HepG2 (cell line): Measurements from ENCODE around the gene RASL12. TPM values are rescaled to one million over a fixed set of nuclear protein-coding genes. Genes with fewer than 3 reads are reported as not detected.

Experiments used
- ASH2L ChIP-seq: fragments of 300-600, 200-600 bp; sonication (generic); IDR thresholded peaks from 2 replicates; pipeline ENCODE4 v1.7.0; 2017; ENCODE audit warnings: low read depth, mild to moderate bottlenecking, moderate library complexity, mixed read lengths, low read length; ENCODE audit not compliant: insufficient read length
- ETV6 ChIP-seq: sonication (generic); formaldehyde crosslinking; conservative IDR thresholded peaks from 2 replicates; pipeline ENCODE4 v1.4.0; 2020; ENCODE audit warnings: missing genetic modification reagents
- FOXK1 ChIP-seq: sonication (generic); formaldehyde crosslinking; IDR thresholded peaks from 2 replicates; pipeline ENCODE4 v1.4.0; 2020; ENCODE audit warnings: low read depth, missing genetic modification reagents, borderline replicate concordance
- FOXM1 ChIP-seq: sonication (generic); formaldehyde crosslinking; IDR thresholded peaks from 2 replicates; pipeline ENCODE4 v1.5.0; 2020; ENCODE audit warnings: missing genetic modification reagents
- GLI4 ChIP-seq: sonication (generic); formaldehyde crosslinking; IDR thresholded peaks from 2 replicates; pipeline ENCODE4 v1.5.1; 2020; ENCODE audit warnings: missing genetic modification reagents, mild to moderate bottlenecking, moderate library complexity, borderline replicate concordance
- NONO ChIP-seq, 2 experiments: fragments of 450-650 bp in 1 of 2; sonication (generic) in 1 of 2; formaldehyde crosslinking in 1 of 2; IDR thresholded peaks in 1 of 2; conservative IDR thresholded peaks in 1 of 2; 2 replicates each; pipeline versions ENCODE4 v1.6.1 to v1.8.0; 2017 to 2022; ENCODE audit warnings: mild to moderate bottlenecking in 1 of 2, missing genetic modification reagents in 1 of 2, moderate library complexity in 1 of 2
- ONECUT2 ChIP-seq: sonication (generic); formaldehyde crosslinking; IDR thresholded peaks from 2 replicates; pipeline ENCODE4 v1.4.0; 2020; ENCODE audit warnings: missing genetic modification reagents
- PLRG1 ChIP-seq: fragments of 450-650 bp; conservative IDR thresholded peaks from 2 replicates; pipeline ENCODE4 v1.6.1; 2016
- POLR2A ChIP-seq, 2 experiments: IDR thresholded peaks; 2 replicates each; pipeline ENCODE4 v1.6.1; 2011; ENCODE audit warnings: low read depth in 2 of 2, low read length in 2 of 2, mild to moderate bottlenecking in 1 of 2, moderate library complexity in 1 of 2; ENCODE audit not compliant: insufficient read depth in 1 of 2
- POLR2AphosphoS2 ChIP-seq: IDR thresholded peaks from 2 replicates; pipeline ENCODE4 v1.6.1; 2011; ENCODE audit warnings: low read depth, low read length, improper control_type of control experiment
- SAFB2 ChIP-seq: sonication (generic); formaldehyde crosslinking; IDR thresholded peaks from 2 replicates; pipeline ENCODE4 v1.5.1; 2020; ENCODE audit warnings: missing genetic modification reagents, low read depth, mild to moderate bottlenecking, borderline replicate concordance
- ZBTB8A ChIP-seq: sonication (generic); formaldehyde crosslinking; IDR thresholded peaks from 2 replicates; pipeline ENCODE4 v1.4.0; 2020; ENCODE audit warnings: mild to moderate bottlenecking, low read depth, missing genetic modification reagents, borderline replicate concordance
- ZFP36L1 ChIP-seq: sonication (generic); formaldehyde crosslinking; IDR thresholded peaks from 2 replicates; pipeline ENCODE4 v1.8.0; 2022; ENCODE audit warnings: mild to moderate bottlenecking, missing genetic modification reagents, moderate library complexity
- ZFP41 ChIP-seq: sonication (generic); formaldehyde crosslinking; IDR thresholded peaks from 2 replicates; pipeline ENCODE4 v1.4.0; 2020; ENCODE audit warnings: mild to moderate bottlenecking, missing genetic modification reagents, borderline replicate concordance
- ZNF207 ChIP-seq: fragments of 450-650 bp; IDR thresholded peaks from 2 replicates; pipeline ENCODE4 v1.6.1; 2016; ENCODE audit warnings: antibody characterized with exemption, borderline replicate concordance
- ZNF431 ChIP-seq: sonication (generic); formaldehyde crosslinking; IDR thresholded peaks from 2 replicates; pipeline ENCODE4 v1.9.0; 2022; ENCODE audit warnings: missing genetic modification reagents, low read depth, mild to moderate bottlenecking, borderline replicate concordance
- ZNF432 ChIP-seq: sonication (generic); formaldehyde crosslinking; IDR thresholded peaks from 2 replicates; pipeline ENCODE4 v1.5.0; 2020; ENCODE audit warnings: missing genetic modification reagents, mild to moderate bottlenecking, borderline replicate concordance
- ZNF441 ChIP-seq: sonication (generic); formaldehyde crosslinking; IDR thresholded peaks from 2 replicates; pipeline ENCODE4 v1.7.0; 2021; ENCODE audit warnings: missing genetic modification reagents, borderline replicate concordance
- ZNF451 ChIP-seq: sonication (generic); formaldehyde crosslinking; IDR thresholded peaks from 2 replicates; pipeline ENCODE4 v1.5.0; 2020; ENCODE audit warnings: mild to moderate bottlenecking, missing genetic modification reagents
- ZNF670 ChIP-seq: sonication (generic); formaldehyde crosslinking; IDR thresholded peaks from 2 replicates; pipeline ENCODE4 v1.8.0; 2022; ENCODE audit warnings: mild to moderate bottlenecking, missing genetic modification reagents, borderline replicate concordance
- ZNF879 ChIP-seq: sonication (generic); formaldehyde crosslinking; IDR thresholded peaks from 2 replicates; pipeline ENCODE4 v1.8.1; 2023; ENCODE audit warnings: missing genetic modification reagents
- polyA plus RNA-seq, 8 experiments: library from polyadenylated mRNA; depleted of rRNA in 3 of 8; stranded (reverse) in 7 of 8; unstranded in 1 of 8; fragments of >200 nt; fragmentation: Illumina TruSeq in 4 of 8; extraction: Trizol in 4 of 8; gene quantifications; 2 replicates each; pipeline versions ENCODE4 v1.2.1 to v1.2.3, GENCODE V29; 2011 to 2016; ENCODE audit warnings: low read depth in 4 of 8, missing spikeins in 1 of 8, mixed read lengths in 1 of 8; ENCODE audit not compliant: insufficient read depth in 1 of 8
- total RNA-seq, 5 experiments: library from RNA; depleted of rRNA; stranded (reverse); fragments of >200 nt; fragmentation: Illumina TruSeq; extraction: Trizol; gene quantifications; 2 replicates each; pipeline ENCODE4 v1.2.3, GENCODE V29; 2016; ENCODE audit warnings: low read depth in 1 of 5
- TF ChIP-seq, protein P1 (sequence below): sonication (generic); formaldehyde crosslinking; IDR thresholded peaks from 2 replicates; pipeline ENCODE4 v1.5.0; 2020; ENCODE audit warnings: missing genetic modification reagents, mild to moderate bottlenecking, borderline replicate concordance
- TF ChIP-seq, protein P2 (sequence below): sonication (generic); formaldehyde crosslinking; conservative IDR thresholded peaks from 2 replicates; pipeline ENCODE4 v1.4.0; 2020; ENCODE audit warnings: missing genetic modification reagents
- TF ChIP-seq, protein P3 (sequence below): sonication (generic); formaldehyde crosslinking; IDR thresholded peaks from 2 replicates; pipeline ENCODE4 v1.5.0; 2020; ENCODE audit warnings: missing genetic modification reagents
- TF ChIP-seq, protein P4 (sequence below): sonication (generic); formaldehyde crosslinking; IDR thresholded peaks from 2 replicates; pipeline ENCODE4 v1.5.1; 2020; ENCODE audit warnings: missing genetic modification reagents, mild to moderate bottlenecking, borderline replicate concordance

The RASL12 gene
- total and polyA plus RNA-seq, 2 of the 13 experiments (the other 11 are each of a cell fraction or from before 2014, with no cell fraction given): 0.16 to 0.55 TPM

DNA sequence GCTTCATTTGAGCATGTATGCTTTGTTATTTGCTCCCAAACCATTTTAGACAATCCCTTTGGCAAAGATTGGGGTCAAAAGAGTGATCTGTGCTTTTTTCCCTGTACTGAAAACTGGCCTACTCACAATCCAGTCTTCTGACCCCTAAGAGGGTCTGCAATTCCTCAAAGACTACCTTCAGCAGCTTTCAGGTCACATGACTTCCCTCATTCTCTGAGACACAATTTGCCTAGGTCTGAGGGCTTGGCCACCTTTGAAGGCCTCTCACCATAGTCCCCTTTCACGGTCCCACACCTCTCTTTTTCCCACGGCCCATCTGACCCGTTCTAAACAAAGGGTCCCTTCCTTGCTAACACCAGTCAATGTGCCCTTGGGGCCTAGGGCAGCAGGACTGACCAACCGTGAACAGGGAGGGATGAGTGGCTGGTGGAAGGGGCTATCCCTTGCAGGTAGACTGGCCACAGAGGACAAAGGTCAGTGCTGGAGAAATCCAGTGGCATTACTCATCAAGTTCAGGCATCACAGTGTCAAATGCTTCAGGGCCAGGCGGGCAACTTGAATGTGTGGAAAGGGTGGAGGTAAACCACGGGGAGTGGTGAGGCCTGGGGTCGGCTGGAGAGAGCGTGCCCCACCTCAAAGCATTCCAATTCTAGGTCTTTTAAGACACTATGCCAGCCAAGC lies 10.8 kb downstream of the RASL12 start (continued):
- TF ChIP-seq, protein P1, sequence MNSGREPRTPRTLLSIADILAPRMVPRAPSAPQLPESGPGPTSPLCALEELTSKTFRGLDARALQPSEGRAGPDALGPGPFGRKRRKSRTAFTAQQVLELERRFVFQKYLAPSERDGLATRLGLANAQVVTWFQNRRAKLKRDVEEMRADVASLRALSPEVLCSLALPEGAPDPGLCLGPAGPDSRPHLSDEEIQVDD: no peak
- no peak for TF ChIP-seq ZFP41 (CRISPR knock-in tag)
- TF ChIP-seq ZNF879 (CRISPR knock-in tag): no peak
- TF ChIP-seq, protein P2, sequence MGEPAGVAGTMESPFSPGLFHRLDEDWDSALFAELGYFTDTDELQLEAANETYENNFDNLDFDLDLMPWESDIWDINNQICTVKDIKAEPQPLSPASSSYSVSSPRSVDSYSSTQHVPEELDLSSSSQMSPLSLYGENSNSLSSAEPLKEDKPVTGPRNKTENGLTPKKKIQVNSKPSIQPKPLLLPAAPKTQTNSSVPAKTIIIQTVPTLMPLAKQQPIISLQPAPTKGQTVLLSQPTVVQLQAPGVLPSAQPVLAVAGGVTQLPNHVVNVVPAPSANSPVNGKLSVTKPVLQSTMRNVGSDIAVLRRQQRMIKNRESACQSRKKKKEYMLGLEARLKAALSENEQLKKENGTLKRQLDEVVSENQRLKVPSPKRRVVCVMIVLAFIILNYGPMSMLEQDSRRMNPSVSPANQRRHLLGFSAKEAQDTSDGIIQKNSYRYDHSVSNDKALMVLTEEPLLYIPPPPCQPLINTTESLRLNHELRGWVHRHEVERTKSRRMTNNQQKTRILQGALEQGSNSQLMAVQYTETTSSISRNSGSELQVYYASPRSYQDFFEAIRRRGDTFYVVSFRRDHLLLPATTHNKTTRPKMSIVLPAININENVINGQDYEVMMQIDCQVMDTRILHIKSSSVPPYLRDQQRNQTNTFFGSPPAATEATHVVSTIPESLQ (CRISPR knock-in tag): no peak
- TF ChIP-seq POLR2AphosphoS2: no peak
- TF ChIP-seq PLRG1: no peak
- TF ChIP-seq ZNF432 (CRISPR knock-in tag): no peak
- TF ChIP-seq NONO (IDR thresholded peaks at IDR 0.05): no peak
- no peak for TF ChIP-seq NONO (CRISPR knock-in tag; conservative IDR thresholded peaks at IDR 0.05)
- TF ChIP-seq FOXK1 (CRISPR knock-in tag): peak; percentile 59; the same call in 1 of the 2 replicates
- no peak for TF ChIP-seq FOXM1
- TF ChIP-seq SAFB2: no peak
- TF ChIP-seq, protein P3, sequence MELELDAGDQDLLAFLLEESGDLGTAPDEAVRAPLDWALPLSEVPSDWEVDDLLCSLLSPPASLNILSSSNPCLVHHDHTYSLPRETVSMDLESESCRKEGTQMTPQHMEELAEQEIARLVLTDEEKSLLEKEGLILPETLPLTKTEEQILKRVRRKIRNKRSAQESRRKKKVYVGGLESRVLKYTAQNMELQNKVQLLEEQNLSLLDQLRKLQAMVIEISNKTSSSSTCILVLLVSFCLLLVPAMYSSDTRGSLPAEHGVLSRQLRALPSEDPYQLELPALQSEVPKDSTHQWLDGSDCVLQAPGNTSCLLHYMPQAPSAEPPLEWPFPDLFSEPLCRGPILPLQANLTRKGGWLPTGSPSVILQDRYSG (CRISPR knock-in tag): no peak
- no peak for TF ChIP-seq ETV6
- TF ChIP-seq ZBTB8A (CRISPR knock-in tag): no peak
- TF ChIP-seq ZNF207: no peak
- TF ChIP-seq ZFP36L1 (CRISPR knock-in tag): 0 out of 2 replicates have a peak, but pooled peaks have one; percentile 62
- TF ChIP-seq GLI4 (CRISPR knock-in tag): no peak
- TF ChIP-seq, protein P4, sequence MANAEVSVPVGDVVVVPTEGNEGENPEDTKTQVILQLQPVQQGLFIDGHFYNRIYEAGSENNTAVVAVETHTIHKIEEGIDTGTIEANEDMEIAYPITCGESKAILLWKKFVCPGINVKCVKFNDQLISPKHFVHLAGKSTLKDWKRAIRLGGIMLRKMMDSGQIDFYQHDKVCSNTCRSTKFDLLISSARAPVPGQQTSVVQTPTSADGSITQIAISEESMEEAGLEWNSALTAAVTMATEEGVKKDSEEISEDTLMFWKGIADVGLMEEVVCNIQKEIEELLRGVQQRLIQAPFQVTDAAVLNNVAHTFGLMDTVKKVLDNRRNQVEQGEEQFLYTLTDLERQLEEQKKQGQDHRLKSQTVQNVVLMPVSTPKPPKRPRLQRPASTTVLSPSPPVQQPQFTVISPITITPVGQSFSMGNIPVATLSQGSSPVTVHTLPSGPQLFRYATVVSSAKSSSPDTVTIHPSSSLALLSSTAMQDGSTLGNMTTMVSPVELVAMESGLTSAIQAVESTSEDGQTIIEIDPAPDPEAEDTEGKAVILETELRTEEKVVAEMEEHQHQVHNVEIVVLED (CRISPR knock-in tag): no peak
- TF ChIP-seq ZNF670 (CRISPR knock-in tag): 0 out of 2 replicates have a peak, but pooled peaks have one; percentile 51
- TF ChIP-seq ZNF451 (CRISPR knock-in tag): 0 out of 2 replicates have a peak, but pooled peaks have one; percentile 24
- no peak for TF ChIP-seq ZNF441
- no peak for TF ChIP-seq ZNF431 (CRISPR knock-in tag)
- TF ChIP-seq ONECUT2 (CRISPR knock-in tag): no peak
- 0 out of 4 replicates have a peak, but pooled peaks of 1 of the 2 experiments have one; percentile 19 for TF ChIP-seq POLR2A (IDR thresholded peaks at IDR 0.05; ENCODE audit: insufficient read depth in 1 of 2, low read depth in 2 of 2, low read length in 2 of 2)
- TF ChIP-seq ASH2L: peak; percentile 72
